ELF-1 (cell line): ENCODE results near the gene RASAL3.
A peak's percentile ranks its signal among the peaks of the same experiment; 100 is the strongest.

Experiments
- DNase-seq: peaks from one replicate; pipeline ENCODE4 v3.0.0-alpha.2; 2016; ENCODE audit warnings: low read depth, low spot score

RASAL3 gene

GRCh38 chr19:15449620-15450527 is 14.5 kb downstream of the RASAL3 start, which contains the start of gene WIZ:
TSS of gene WIZ (minus strand) at chr19:15449956. CDS start at chr19:15448307, 1,649 bp downstream.
- DNase-seq: peak; percentile 42

DNA sequence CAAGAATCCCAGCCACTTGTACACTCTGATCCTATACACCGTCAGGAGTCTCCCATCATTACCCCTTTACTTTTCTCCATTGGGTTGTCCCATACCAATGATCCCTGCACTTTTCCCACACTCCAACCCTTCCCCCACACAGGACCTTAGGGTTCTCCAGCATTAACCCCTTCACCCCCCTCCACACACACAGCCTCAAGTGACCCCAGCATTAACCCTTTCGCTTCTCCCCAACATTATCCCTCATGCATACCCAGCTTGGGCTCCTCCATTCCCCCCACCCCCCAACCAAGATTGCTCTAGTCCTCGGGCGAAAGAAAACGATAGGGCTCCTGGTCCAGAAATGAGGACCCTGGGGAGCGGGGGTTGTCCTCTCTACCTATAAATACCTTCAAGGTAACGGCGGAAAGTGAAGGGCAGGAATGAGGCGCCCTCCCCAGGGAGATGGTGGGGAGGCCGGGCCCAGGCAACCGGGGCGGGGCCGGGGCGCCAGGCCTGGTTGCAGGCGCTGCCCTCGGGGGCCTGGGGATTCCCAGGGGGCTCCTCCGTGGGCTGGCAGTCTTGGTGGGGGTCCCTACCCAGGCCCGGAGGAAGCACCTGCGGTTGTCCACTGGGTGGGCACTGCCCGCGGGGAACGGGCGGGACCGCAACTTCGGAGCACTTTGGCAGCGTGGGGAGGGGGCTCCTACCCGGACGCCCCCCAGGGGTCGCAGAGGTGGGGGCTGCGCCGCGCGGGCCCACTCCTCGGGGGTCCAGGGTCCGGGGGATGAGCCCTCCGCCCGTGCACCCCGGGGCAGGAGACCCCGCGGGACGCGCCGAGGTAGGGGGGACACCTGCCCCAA is 15.3 kb downstream of the RASAL3 start:
- DNase-seq: no peak

- DNase-seq: no peak
These were observed 16.1 kb downstream of the RASAL3 start for GRCh38 chr19:15448044-15448777.

- no peak for DNase-seq
These were observed 17.3 kb downstream of the RASAL3 start for GRCh38 chr19:15447057-15447456.

- DNase-seq: no peak
These were observed 18.5 kb downstream of the RASAL3 start for GRCh38 chr19:15445807-15446376.

DNA sequence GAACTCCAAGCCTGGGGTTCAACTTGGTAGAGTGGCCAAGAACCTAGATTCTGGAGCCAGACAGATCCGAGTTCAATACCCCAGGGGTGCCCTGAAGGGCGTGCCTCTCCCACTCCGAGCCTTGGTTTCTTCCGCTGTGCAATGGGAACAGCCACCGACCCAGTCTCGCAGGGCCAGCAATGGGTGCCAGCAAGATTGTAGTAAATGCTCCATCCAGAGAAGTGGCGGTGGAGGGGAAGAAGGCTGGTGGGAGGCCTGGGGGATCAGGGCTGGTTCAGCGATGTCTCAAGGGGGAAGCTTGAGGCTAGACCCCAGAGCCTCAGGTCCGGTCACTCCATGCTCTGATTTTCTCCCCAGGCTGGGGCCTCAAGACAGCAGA is 19.1 kb downstream of the RASAL3 start:
- DNase-seq: no peak

DNA sequence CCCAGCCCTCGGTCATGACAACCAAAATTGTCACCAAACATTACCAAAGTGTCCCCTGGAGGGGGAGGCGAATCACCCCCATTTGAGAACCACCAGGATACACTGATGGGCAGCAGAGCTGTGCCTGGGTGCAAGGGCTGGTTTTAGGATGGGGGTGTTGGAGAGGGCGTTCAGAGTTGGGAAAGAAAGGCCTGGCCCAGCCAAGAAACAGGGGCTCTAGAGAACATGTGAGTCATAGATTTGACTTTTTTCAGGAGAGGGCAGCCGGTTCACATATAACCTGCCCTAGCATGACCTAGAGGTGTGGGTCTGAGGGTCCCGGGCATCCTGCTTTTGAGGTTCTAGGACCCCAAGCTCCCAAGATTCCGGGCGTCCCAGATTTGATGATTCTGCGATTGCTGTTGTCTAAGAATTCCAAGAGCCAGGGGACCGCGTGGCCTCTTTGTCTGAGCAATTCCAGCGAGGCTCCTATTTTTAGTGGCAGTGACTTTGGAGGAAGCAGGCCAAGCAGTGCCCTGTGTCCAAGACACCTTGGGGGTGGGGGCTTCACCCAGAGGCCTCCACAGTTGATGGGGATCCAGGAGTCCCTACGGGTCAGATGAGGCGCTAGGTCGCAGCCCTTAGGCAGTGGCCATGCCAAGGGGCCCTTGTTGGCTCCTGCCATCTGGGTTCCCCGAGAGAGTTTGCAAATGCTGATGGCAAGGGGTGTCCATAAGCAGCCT is 19.7 kb downstream of the RASAL3 start:
- no peak for DNase-seq

DNA sequence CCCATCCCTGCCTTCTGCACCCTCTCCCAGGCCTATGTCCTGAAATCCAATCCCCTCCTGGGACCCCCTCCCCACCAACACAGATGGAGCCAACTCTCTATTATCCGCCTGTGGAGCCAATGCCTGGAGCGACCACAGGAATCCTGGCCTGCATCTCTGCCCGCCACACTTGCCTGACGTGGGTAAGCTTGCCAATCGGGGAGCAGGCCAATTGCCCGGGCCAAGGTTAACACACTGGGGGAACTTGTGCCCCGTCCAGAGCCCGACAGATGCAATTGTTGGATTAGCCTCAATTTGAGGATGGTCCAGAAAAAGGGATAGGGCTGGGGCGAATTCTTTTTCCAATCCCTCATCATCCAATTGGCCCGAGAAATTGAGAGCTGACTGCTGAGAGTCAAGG is 20.5 kb downstream of the RASAL3 start:
- no peak for DNase-seq

DNA sequence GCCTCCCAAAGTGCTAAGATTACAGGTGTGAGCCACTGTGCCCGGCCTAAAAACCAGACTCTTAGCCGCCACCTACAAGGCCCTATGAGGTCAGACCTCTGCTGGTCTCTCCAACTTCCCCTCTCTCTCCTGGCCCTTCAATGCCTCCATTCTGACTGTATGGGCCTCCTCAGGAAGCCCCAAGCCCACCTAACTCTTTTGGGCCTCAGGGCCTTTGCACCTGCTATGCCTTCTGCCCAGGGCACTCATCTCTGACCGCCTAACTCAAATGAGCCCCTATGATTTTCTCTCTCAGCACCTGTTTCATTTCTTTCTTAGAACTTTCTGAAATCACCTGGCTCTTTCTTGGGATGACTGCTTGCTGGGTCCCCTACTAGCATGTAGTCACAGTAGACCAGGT is 21.0 kb downstream of the RASAL3 start:
- DNase-seq: no peak

DNA sequence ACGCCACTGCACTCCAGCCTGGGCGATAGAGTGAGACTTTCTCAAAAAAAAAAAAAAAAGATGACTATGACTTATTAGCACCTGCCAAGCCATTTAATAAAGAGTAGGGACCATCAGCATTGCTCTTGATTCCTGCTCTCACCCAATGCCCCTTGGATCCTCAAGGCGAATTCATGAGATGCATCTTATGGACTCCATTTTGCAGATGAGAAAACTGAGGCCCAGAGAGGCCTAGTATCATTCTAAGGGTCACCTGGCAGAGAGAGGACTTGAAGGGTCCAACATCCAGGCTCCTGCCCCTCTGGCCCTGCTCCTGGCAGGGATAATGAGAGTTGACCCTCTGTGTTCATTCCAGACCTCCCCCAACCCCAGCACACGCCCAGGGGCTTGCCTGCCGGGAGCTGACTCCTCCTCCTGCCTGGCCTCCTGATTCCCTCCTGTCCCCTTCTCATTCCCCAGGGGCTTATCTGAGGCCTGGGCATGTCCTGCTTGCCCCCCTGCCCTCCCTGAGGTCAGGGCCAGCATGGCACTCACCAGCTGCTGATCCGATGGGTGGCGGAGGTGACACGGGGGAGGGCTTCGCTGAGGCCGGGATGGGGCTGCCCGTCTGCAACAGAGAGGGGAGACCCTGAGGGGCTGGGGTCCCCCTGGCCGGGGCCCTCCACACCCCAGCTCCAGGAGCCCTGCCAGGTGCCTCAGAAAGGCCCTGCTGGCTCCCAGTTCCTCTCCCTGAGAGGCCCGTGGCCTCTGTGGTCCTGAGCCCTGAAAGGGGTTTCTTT is 22.0 kb downstream of the RASAL3 start:
- no peak for DNase-seq

GRCh38 chr19:15441317-15441716 is 23.0 kb downstream of the RASAL3 start:
- DNase-seq: no peak

DNA sequence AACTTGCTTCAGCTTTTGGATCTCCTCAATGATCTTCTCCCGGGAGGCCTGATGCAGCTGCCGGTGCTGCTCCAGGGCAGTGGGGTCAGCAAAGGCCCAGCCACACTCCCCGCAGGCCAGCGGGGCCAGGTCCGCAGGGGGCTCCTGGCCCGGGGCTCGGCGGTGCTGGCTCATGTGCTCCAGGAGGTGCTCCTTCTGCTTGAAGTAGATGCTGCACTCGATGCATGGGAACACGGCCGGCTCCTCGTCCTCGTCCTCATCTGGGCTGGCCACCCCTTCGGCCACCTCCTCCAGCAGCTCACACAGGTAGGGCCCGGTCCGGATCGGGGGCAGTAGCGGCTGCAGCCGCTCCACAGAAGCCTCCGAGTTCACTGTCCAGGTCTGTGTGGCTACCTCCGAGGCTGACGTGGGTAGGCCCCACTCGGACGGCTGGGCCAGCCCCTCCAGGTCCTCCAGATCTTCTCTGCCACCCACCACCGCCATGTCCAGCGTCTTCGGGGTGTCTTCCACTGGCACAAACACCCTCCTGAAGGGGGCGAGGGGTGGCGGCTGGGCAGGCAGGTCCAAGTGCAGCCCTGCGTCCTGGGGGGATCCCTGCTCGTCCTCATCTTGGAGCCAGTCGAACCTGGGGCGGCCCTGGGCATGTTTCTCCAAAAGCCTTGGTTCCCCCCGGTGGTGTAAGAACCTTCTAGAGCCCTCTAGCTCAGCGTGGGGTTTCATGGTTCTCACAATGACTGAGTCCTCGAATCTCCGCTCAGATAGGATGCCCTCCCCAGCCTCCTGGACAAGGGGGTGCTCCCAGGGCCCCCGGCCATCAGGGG is 24.3 kb downstream of the RASAL3 start:
- no peak for DNase-seq

GRCh38 chr19:15439078-15439799 is 25.1 kb downstream of the RASAL3 start:
- DNase-seq: no peak

GRCh38 chr19:15438577-15438976 is 25.8 kb downstream of the RASAL3 start:
- DNase-seq: no peak

- no peak for DNase-seq
These were observed 26.2 kb downstream of the RASAL3 start for GRCh38 chr19:15438124-15438496.

GRCh38 chr19:15437355-15438123 is 26.8 kb downstream of the RASAL3 start:
- DNase-seq: no peak

DNA sequence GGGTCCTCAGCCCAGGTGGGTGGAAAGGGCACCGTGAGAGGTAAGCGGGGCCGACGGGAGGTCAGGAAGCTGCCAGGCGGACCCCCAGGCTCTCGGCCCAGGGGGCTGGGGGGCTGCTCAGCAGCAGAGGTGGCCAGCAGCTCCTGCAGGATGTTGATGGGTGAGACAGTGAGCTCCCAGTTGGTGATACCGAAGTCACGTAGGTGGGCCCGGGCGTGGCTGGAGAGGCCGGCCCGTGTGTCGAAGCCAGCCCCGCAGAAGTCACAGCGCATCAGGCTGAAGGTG is 27.6 kb downstream of the RASAL3 start:
- no peak for DNase-seq
